ENCODE measurements around the gene ASAP3.
A peak's percentile ranks its signal among the peaks of the same experiment; 100 is the strongest.

The ASAP3 gene

GRCh38 chr1:23427550-23427949, 56.4 kb downstream of the ASAP3 start:
- Histone ChIP-seq H3K79me2 (ENCODE audit: insufficient read depth, low read depth) (no peaks in the 10 kb centered on the region), H3K9ac (no peak overlapping the region), H3K27me3 (ENCODE audit: insufficient read depth, low read depth) (no peaks in the 10 kb centered on the region), H3K4me3 (IDR thresholded peaks at IDR 0.05; ENCODE audit: insufficient read depth, low read depth, low read length) (no peak overlapping the region), H3K36me3 (ENCODE audit: insufficient read depth) (no peaks in the 10 kb centered on the region), H4K20me1 (ENCODE audit: insufficient read depth) (no peaks in the 10 kb centered on the region), H3K4me1 (ENCODE audit: low read depth, poor library complexity, severe bottlenecking) (peaks cover 4% of the 10 kb centered on the region), H3K27ac (no peak overlapping the region), H2AFZ (ENCODE audit: low read depth) (no peak overlapping the region), H3K4me2 (no peak overlapping the region)
- no peak for TF ChIP-seq CTCF (conservative IDR thresholded peaks at IDR 0.05; ENCODE audit: low read depth, low read length)

GRCh38 chr1:23426828-23427227, 57.2 kb downstream of the ASAP3 start:
- Histone ChIP-seq H3K27me3 (ENCODE audit: insufficient read depth, low read depth) (no peaks in the 10 kb centered on the region), H3K9ac (no peak overlapping the region), H3K4me2 (no peak overlapping the region), H3K79me2 (ENCODE audit: insufficient read depth, low read depth) (no peaks in the 10 kb centered on the region), H3K27ac (no peak overlapping the region), H2AFZ (ENCODE audit: low read depth) (no peak overlapping the region), H3K36me3 (ENCODE audit: insufficient read depth) (no peaks in the 10 kb centered on the region), H4K20me1 (ENCODE audit: insufficient read depth) (no peaks in the 10 kb centered on the region), H3K4me1 (ENCODE audit: low read depth, poor library complexity, severe bottlenecking) (peaks cover 4% of the 10 kb centered on the region), H3K4me3 (IDR thresholded peaks at IDR 0.05; ENCODE audit: insufficient read depth, low read depth, low read length) (no peak overlapping the region)
- TF ChIP-seq CTCF (conservative IDR thresholded peaks at IDR 0.05; ENCODE audit: low read depth, low read length) = no peak

GRCh38 chr1:23425193-23425494, 58.8 kb downstream of the ASAP3 start:
- no peaks in the 10 kb centered on the region for H4K20me1 ChIP-seq (ENCODE audit: insufficient read depth)
- no peak overlapping the region for H3K4me3 ChIP-seq (IDR thresholded peaks at IDR 0.05; ENCODE audit: insufficient read depth, low read depth, low read length)
- peak overlapping the region; percentile 30; the same call in 1 of the 2 replicates for H2AFZ ChIP-seq (ENCODE audit: low read depth)
- no peaks in the 10 kb centered on the region for H3K79me2 ChIP-seq (ENCODE audit: insufficient read depth, low read depth)
- H3K4me1 ChIP-seq (ENCODE audit: low read depth, poor library complexity, severe bottlenecking) = peaks cover 4% of the 10 kb centered on the region
- no peaks in the 10 kb centered on the region for H3K36me3 ChIP-seq (ENCODE audit: insufficient read depth)
- H3K4me2 ChIP-seq = peak overlapping the region; percentile 10; the same call in 1 of the 2 replicates
- peak overlapping the region; percentile 61 for H3K9ac ChIP-seq
- no peak for TF ChIP-seq CTCF (conservative IDR thresholded peaks at IDR 0.05; ENCODE audit: low read depth, low read length)
- no peaks in the 10 kb centered on the region for H3K27me3 ChIP-seq (ENCODE audit: insufficient read depth, low read depth)
- H3K27ac ChIP-seq = no peak overlapping the region

GRCh38 chr1:23424293-23425192, 59.4 kb downstream of the ASAP3 start, which contains the start of gene TCEA3:
TSS of gene TCEA3 (minus strand) at chr1:23424748. CDS start at chr1:23424633, 115 bp downstream.
- Histone ChIP-seq H3K9ac (peak within 1 kb of the TSS; percentile 61), H3K36me3 (ENCODE audit: insufficient read depth) (no peaks in the 10 kb centered on the region), H3K4me1 (ENCODE audit: low read depth, poor library complexity, severe bottlenecking) (peaks cover 4% of the 10 kb centered on the region), H3K27ac (no peak within 1 kb of the TSS), H3K4me3 (IDR thresholded peaks at IDR 0.05; ENCODE audit: insufficient read depth, low read depth, low read length) (no peak within 1 kb of the TSS), H3K4me2 (peak within 1 kb of the TSS; percentile 10; the same call in 1 of the 2 replicates), H3K79me2 (ENCODE audit: insufficient read depth, low read depth) (no peaks in the 10 kb centered on the region), H2AFZ (ENCODE audit: low read depth) (peak within 1 kb of the TSS; percentile 38; the same call in 1 of the 2 replicates), H4K20me1 (ENCODE audit: insufficient read depth) (no peaks in the 10 kb centered on the region), H3K27me3 (ENCODE audit: insufficient read depth, low read depth) (no peaks in the 10 kb centered on the region)
- TF ChIP-seq CTCF (conservative IDR thresholded peaks at IDR 0.05; ENCODE audit: low read depth, low read length) = no peak

Data from KMS-11 (cell line).